ENCODE data around the gene MRPS34.

Gene MRPS34

GRCh38 chr16:1769402-1770300 is 3.3 kb downstream of the MRPS34 start:
- DNase-seq, result no peak
- Mint-ChIP-seq H3K27me3 (no peaks in the 10 kb centered on the region), H3K9me3 (no peaks in the 10 kb centered on the region), H3K4me3 (peak overlapping the region; percentile 85 to 93), H3K4me1 (peaks cover 42% of the 10 kb centered on the region), H3K27ac (peak overlapping the region in 1 of 2 donors; percentile 88)
- no peak for ATAC-seq

- DNase-seq, result no peak
- no peaks in the 10 kb centered on the region for H3K27me3 Mint-ChIP-seq
These were observed 4.0 kb downstream of the MRPS34 start for GRCh38 chr16:1768767-1769401.

GRCh38 chr16:1768061-1768766 is 4.7 kb downstream of the MRPS34 start:
- peaks cover 35% of the 10 kb centered on the region for H3K4me1 Mint-ChIP-seq
- H3K9me3 Mint-ChIP-seq, result no peaks in the 10 kb centered on the region
- H3K27ac Mint-ChIP-seq, result peak overlapping the region in 1 of 2 donors; percentile 68
- ATAC-seq, result no peak
- no peak for DNase-seq
- no peaks in the 10 kb centered on the region for H3K27me3 Mint-ChIP-seq
- peak overlapping the region in 1 of 2 donors; percentile 17 for H3K4me3 Mint-ChIP-seq

More at GRCh38 chr16:1768767-1769401, 4.0 kb downstream of the MRPS34 start:
- Mint-ChIP-seq H3K27ac (peak overlapping the region in 1 of 2 donors; percentile 57), H3K9me3 (no peaks in the 10 kb centered on the region), H3K4me3 (peak overlapping the region in 1 of 2 donors; percentile 12), H3K4me1 (peaks cover 37% of the 10 kb centered on the region)
- no peak for ATAC-seq

GRCh38 chr16:1767116-1767994 is 5.6 kb downstream of the MRPS34 start:
- ATAC-seq, result no peak
- Mint-ChIP-seq H3K27ac (peak overlapping the region in 1 of 2 donors; percentile 68), H3K27me3 (no peaks in the 10 kb centered on the region), H3K4me3 (no peak overlapping the region), H3K9me3 (no peaks in the 10 kb centered on the region), H3K4me1 (peaks cover 34% of the 10 kb centered on the region)
- DNase-seq, result no peak

- no peaks in the 10 kb centered on the region for H3K9me3 Mint-ChIP-seq
- ATAC-seq (no peak), DNase-seq (no peak)
- peak overlapping the region in 1 of 2 donors; percentile 49 for H3K27ac Mint-ChIP-seq
- no peak overlapping the region for H3K4me3 Mint-ChIP-seq
- no peaks in the 10 kb centered on the region for H3K27me3 Mint-ChIP-seq
- H3K4me1 Mint-ChIP-seq, result peaks cover 28% of the 10 kb centered on the region
These were observed 6.2 kb downstream of the MRPS34 start for GRCh38 chr16:1766701-1767100.

GRCh38 chr16:1766231-1766630 is 6.7 kb downstream of the MRPS34 start:
- no peak for DNase-seq
- no peak for ATAC-seq
- H3K27ac Mint-ChIP-seq, result no peak overlapping the region
- H3K4me3 Mint-ChIP-seq, result no peak overlapping the region
- no peaks in the 10 kb centered on the region for H3K27me3 Mint-ChIP-seq
- H3K4me1 Mint-ChIP-seq, result peaks cover 27% of the 10 kb centered on the region
- no peaks in the 10 kb centered on the region for H3K9me3 Mint-ChIP-seq

- DNase-seq (no peak), ATAC-seq (no peak)
- no peak overlapping the region for H3K27ac Mint-ChIP-seq
- peaks cover 27% of the 10 kb centered on the region for H3K4me1 Mint-ChIP-seq
- no peak overlapping the region for H3K4me3 Mint-ChIP-seq
- no peaks in the 10 kb centered on the region for H3K9me3 Mint-ChIP-seq
- H3K27me3 Mint-ChIP-seq, result no peaks in the 10 kb centered on the region
These were observed 7.1 kb downstream of the MRPS34 start for GRCh38 chr16:1765826-1766225.

- ATAC-seq (no peak), DNase-seq (no peak)
- Mint-ChIP-seq H3K4me3 (no peak overlapping the region), H3K4me1 (peaks cover 20% of the 10 kb centered on the region), H3K27ac (no peak overlapping the region), H3K27me3 (no peaks in the 10 kb centered on the region), H3K9me3 (no peaks in the 10 kb centered on the region)
These were observed 8.0 kb downstream of the MRPS34 start for GRCh38 chr16:1764971-1765370.

GRCh38 chr16:1763521-1764511 is 9.1 kb downstream of the MRPS34 start:
- no peak for DNase-seq
- Mint-ChIP-seq H3K4me1 (peaks cover 9% of the 10 kb centered on the region), H3K27ac (no peak overlapping the region), H3K9me3 (no peaks in the 10 kb centered on the region), H3K4me3 (no peak overlapping the region), H3K27me3 (no peaks in the 10 kb centered on the region)
- no peak for ATAC-seq

GRCh38 chr16:1762879-1763520 is 9.9 kb downstream of the MRPS34 start:
- no peak for ATAC-seq
- DNase-seq, result no peak
- Mint-ChIP-seq H3K4me3 (no peak overlapping the region), H3K9me3 (no peaks in the 10 kb centered on the region), H3K27me3 (no peaks in the 10 kb centered on the region), H3K4me1 (peaks cover under 1% of the 10 kb centered on the region), H3K27ac (no peak overlapping the region)

- DNase-seq, result no peak
- Mint-ChIP-seq H3K27ac (no peak overlapping the region), H3K9me3 (no peaks in the 10 kb centered on the region), H3K4me3 (no peak overlapping the region), H3K4me1 (peaks cover 6% of the 10 kb centered on the region), H3K27me3 (no peaks in the 10 kb centered on the region)
- ATAC-seq, result no peak
These were observed 10.6 kb downstream of the MRPS34 start for GRCh38 chr16:1762196-1762878.

GRCh38 chr16:1761751-1762150 is 11.2 kb downstream of the MRPS34 start:
- ATAC-seq, result no peak
- H3K4me3 Mint-ChIP-seq, result no peak overlapping the region
- no peak for DNase-seq
- H3K9me3 Mint-ChIP-seq, result no peaks in the 10 kb centered on the region
- H3K27me3 Mint-ChIP-seq, result no peaks in the 10 kb centered on the region
- peaks cover 12% of the 10 kb centered on the region for H3K4me1 Mint-ChIP-seq
- H3K27ac Mint-ChIP-seq, result peak overlapping the region in 1 of 2 donors; percentile 8

GRCh38 chr16:1760911-1761310 is 12.0 kb downstream of the MRPS34 start:
- ATAC-seq, result no peak
- H3K4me1 Mint-ChIP-seq, result peaks cover 16% of the 10 kb centered on the region
- DNase-seq, result no peak
- H3K27me3 Mint-ChIP-seq, result no peaks in the 10 kb centered on the region
- no peaks in the 10 kb centered on the region for H3K9me3 Mint-ChIP-seq
- no peak overlapping the region for H3K4me3 Mint-ChIP-seq
- peak overlapping the region in 1 of 2 donors; percentile 23 for H3K27ac Mint-ChIP-seq
